Naive B cell (primary cell): ENCODE measurements around the gene PEDS1. TPM values are rescaled to one million over a fixed set of nuclear protein-coding genes. Genes with fewer than 3 reads are reported as not detected.

Source experiments
- ATAC-seq, 2 donors: fragments of 150-1000 bp; cut with Tn5 transposase; 2 replicates each; pipeline ENCODE4 v1.10.0; 2021; ENCODE audit warnings: low read depth in 2 of 2, mild to moderate bottlenecking in 2 of 2, moderate library complexity in 2 of 2
- DNase-seq: peaks from one replicate; pipeline ENCODE4 v3.0.0; 2022
- H3K27ac Mint-ChIP-seq, 6 donors: one replicate each; pipeline ENCODE4 v1.8.0; 2020 to 2022; ENCODE audit warnings: mild to moderate bottlenecking in 6 of 6, mixed read lengths in 6 of 6, moderate library complexity in 5 of 6, inconsistent platforms in 2 of 6
- H3K27me3 Mint-ChIP-seq, 3 donors: one replicate each; pipeline ENCODE4 v1.8.0; 2021 to 2022; ENCODE audit warnings: mixed read lengths in 3 of 3, mild to moderate bottlenecking in 1 of 3
- H3K36me3 Mint-ChIP-seq, 2 donors: one replicate each; pipeline ENCODE4 v1.8.0; 2020 to 2022; ENCODE audit warnings: mixed read lengths in 2 of 2, inconsistent platforms in 1 of 2, mild to moderate bottlenecking in 1 of 2
- H3K4me1 Mint-ChIP-seq, 3 donors: one replicate each; pipeline ENCODE4 v1.8.0; 2020 to 2022; ENCODE audit warnings: mixed read lengths in 3 of 3, inconsistent platforms in 1 of 3, mild to moderate bottlenecking in 1 of 3, moderate library complexity in 1 of 3
- H3K4me3 Mint-ChIP-seq, 8 donors: one replicate each; pipeline ENCODE4 v1.8.0; 2020 to 2022; ENCODE audit warnings: mild to moderate bottlenecking in 8 of 8, mixed read lengths in 8 of 8, moderate library complexity in 8 of 8, inconsistent platforms in 2 of 8
- H3K9me3 Mint-ChIP-seq, 7 donors: one replicate each; pipeline ENCODE4 v1.8.0; 2020 to 2022; ENCODE audit warnings: mixed read lengths in 7 of 7, mild to moderate bottlenecking in 5 of 7, inconsistent platforms in 2 of 7, moderate library complexity in 1 of 7
- polyA plus RNA-seq, 6 donors: library from polyadenylated mRNA; unstranded; fragments of 300-500 nt; fragmentation: Illumina TruSeq; gene quantifications; one replicate each; pipeline ENCODE4 v1.2.3, GENCODE V29; 2021; ENCODE audit warnings: low read depth in 6 of 6

PEDS1 gene
- polyA plus RNA-seq, 6 donors from 2014 or later = 14.1 to 22.6 (median 16.9) TPM

DNA sequence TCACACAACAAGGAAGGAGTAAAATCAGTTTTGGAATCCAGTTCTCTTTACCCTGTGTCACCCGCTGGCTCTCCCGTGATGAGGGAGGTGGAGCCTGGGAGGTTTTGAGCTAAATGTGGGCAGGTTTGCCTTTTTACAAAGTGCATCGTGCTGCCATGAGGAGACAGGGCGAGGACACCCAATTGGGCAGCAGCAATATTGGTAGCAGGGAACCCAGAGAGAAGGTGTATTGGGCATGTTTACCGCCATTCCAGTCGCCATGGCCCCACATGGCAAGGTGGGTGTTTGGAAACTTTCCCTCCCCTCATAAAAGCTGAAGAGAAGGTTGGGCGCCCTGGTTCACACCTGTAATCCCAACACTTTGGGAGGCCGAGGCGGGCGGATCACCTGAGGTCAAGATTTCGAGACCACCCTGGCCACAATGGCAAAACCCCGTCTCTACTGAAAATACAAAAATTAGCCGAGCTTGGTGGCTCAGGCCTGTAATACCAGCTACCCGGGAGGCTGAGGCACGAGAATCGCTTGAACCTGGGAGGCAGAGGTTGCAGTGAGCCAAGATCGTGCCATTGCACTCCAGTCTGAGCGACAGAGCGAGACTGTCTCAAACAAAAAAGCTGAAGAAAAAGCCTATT, 37.0 kb downstream of the PEDS1 start:
- no peaks in the 10 kb centered on the region for H3K9me3 Mint-ChIP-seq
- ATAC-seq (no peak), DNase-seq (no peak)
- no peaks in the 10 kb centered on the region for H3K27me3 Mint-ChIP-seq
- H3K4me1 Mint-ChIP-seq = peaks cover 35 to 51% (median 50%) of the 10 kb centered on the region in 3 donors
- H3K27ac Mint-ChIP-seq = peak overlapping the region in 5 of 6 donors; percentile 84 to 98 (median 94)
- H3K36me3 Mint-ChIP-seq = no peaks in the 10 kb centered on the region
- peak overlapping the region; percentile 90 to 95 (median 94) for H3K4me3 Mint-ChIP-seq

DNA sequence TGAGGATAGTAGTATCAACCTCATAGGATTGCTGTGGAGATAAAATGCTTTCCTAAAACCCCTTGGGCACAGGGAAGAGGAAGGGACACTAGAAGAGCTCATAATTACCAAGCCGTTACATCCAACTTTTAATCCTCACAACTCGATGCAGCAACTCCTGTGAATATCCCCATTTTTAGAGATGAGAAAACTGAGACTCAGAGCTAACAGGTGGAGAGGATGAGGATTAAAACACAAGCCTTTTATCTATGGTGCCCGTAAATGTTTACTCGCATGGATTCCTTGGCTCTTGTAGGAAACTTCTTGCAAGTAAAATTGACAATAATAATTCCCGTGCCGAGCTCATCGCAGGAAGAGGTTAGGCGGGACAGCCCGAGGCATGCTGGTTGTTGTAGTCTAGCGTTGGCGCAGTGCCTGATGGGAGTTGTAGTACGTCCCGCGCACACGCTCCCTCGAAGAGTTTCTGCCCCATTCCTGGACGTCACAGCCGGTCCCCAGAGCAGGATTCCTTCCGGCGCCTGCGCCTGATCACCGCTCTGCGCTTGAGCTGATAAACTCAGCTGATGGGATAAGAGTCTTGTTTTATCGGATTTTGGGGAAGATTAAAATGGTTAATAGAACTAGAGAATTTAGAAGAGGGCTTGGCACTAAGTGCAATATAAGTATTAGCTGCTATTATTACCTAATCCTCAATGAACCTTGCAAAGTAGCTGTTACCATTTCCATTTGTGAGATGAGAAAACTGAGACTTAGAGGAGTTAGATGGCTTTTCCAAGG, 37.7 kb downstream of the PEDS1 start:
- peak; percentile 85 for DNase-seq
- H3K9me3 Mint-ChIP-seq = no peaks in the 10 kb centered on the region
- peak overlapping the region; percentile 84 to 98 (median 95) for H3K27ac Mint-ChIP-seq
- H3K4me3 Mint-ChIP-seq = peak overlapping the region; percentile 90 to 95 (median 94)
- peak; percentile 76 to 78 for ATAC-seq
- H3K36me3 Mint-ChIP-seq = no peaks in the 10 kb centered on the region
- H3K4me1 Mint-ChIP-seq = peaks cover 40 to 55% (median 48%) of the 10 kb centered on the region in 3 donors
- no peaks in the 10 kb centered on the region for H3K27me3 Mint-ChIP-seq

DNA sequence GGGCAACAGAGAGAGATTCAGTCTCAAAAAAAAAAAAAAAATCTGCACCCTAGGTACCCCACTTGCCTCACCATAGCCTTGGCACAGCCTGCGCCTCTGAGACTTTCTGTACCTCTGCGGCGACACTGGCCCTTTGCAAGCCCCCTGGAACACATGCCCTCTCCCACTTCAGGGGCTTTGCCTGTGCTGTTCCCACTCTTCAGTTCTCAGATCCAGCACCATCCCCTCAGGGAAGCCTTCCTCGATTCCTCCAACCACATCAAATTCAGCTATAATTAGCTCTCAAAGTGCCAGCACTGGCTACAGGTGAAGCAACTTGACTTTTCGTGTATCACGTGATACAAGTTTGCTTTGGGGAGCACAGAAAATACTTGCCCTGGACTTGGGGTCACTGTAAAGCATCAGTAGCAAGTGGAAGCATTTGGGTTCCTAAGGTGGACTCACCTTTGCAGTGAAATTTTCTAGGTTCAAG, 38.4 kb downstream of the PEDS1 start:
- peak overlapping the region in 3 of 6 donors; percentile 72 to 96 (median 94) for H3K27ac Mint-ChIP-seq
- H3K9me3 Mint-ChIP-seq = no peaks in the 10 kb centered on the region
- peak overlapping the region; percentile 70 to 95 (median 93) for H3K4me3 Mint-ChIP-seq
- ATAC-seq (no peak), DNase-seq (no peak)
- H3K27me3 Mint-ChIP-seq = no peaks in the 10 kb centered on the region
- H3K4me1 Mint-ChIP-seq = peaks cover 47 to 62% (median 54%) of the 10 kb centered on the region in 3 donors
- no peaks in the 10 kb centered on the region for H3K36me3 Mint-ChIP-seq

DNA sequence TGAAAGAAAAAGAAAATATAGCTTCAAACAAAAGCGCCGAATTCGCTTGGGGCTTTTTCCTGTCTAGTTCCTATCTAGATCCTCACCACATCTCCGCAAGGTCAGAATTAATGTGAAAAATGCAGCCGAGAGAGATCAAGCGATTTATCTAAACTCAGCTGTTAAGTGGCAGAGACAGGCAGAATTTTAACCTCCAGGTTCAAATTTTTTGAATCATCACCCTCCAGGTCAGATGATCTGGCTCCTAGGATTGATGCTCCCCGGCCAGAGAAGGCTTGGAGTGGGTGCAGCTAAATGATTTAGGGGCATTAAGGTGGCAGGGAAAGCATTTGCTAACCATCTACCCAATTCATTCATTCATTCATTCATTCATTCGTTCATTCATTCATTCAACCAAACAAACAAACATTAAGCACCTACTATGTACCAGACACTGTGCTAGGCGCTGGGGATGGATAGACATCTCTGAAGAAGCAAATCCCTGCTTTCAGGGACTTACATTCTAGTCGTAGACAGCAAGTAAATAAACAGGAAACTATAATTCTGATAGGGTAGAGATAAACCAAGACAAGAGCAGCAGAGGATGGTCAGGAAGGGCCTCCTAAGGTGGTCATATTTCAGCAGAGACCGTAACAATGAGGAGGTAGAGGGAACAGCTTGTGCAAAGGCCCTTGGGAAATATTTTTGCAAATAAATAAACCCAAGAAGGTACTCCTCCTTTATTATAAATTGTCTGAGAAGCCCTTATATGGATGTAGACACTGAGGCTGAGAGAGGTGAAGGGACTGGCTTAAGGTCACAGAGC, 39.9 kb downstream of the PEDS1 start:
- H3K9me3 Mint-ChIP-seq = no peaks in the 10 kb centered on the region
- peak overlapping the region; percentile 90 to 99 (median 98) for H3K4me3 Mint-ChIP-seq
- H3K27me3 Mint-ChIP-seq = no peaks in the 10 kb centered on the region
- H3K27ac Mint-ChIP-seq = peak overlapping the region; percentile 80 to 99 (median 98)
- H3K4me1 Mint-ChIP-seq = peaks cover 57 to 77% (median 68%) of the 10 kb centered on the region in 3 donors
- no peak for ATAC-seq
- no peak for DNase-seq
- H3K36me3 Mint-ChIP-seq = no peaks in the 10 kb centered on the region

DNA sequence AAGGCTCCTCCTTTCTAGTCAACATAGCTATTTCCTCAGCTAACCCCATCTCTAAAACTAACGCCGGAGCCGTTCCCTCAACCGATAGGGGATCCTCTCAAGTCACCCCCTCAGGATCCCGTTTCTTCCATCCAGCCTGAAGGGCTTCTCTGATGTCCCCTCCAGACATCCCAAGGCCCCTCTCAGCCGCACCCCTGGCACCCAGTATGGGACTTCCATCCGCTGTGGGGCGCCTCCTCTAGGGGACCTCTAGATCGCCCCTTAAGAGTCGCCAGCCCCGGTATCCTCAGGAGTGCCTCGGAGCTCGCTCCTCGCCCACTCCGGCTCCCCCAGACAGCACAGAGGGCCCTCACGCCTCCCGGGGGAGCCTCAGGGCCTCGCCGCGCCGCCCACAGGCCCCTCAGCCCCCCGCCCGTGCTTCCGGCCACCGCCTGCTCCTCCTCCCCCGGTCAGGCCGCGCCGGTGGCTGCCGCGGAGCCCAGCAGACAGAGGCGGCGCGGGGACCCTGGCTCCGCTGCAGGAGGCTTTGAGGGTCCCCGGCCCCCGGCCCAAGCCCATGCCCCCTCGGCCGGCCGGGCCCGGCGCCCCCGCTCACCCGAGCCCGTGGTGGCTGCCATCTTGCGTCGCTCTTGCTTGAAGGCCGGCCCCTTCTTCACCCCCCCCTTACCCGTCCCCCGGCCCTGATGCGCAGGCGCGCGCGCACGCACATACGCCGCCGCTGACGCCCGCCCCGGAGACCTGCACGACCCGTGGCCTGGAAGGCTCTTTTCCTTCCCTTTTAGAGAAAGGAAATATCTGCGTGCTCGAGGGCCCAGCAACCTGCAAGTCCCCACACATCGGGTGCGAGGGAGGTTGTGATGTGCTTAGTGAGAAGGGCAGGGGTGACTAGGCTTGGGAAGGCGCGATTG, 40.8 kb downstream of the PEDS1 start, which contains the start of gene UBE2V1:
TSS of gene UBE2V1 (minus strand) at position 639 of the 908 bp plus-strand sequence. CDS start at position 617, 22 bp downstream.
- peak; percentile 76 to 77 for ATAC-seq
- DNase-seq = peak; percentile 89
- Mint-ChIP-seq H3K36me3 (no peaks in the 10 kb centered on the region), H3K27me3 (no peaks in the 10 kb centered on the region), H3K4me3 (peak within 1 kb of the TSS; percentile 90 to 99 (median 98)), H3K9me3 (no peaks in the 10 kb centered on the region), H3K27ac (peak within 1 kb of the TSS; percentile 93 to 99 (median 98)), H3K4me1 (peaks cover 66 to 85% (median 76%) of the 10 kb centered on the region in 3 donors)

DNA sequence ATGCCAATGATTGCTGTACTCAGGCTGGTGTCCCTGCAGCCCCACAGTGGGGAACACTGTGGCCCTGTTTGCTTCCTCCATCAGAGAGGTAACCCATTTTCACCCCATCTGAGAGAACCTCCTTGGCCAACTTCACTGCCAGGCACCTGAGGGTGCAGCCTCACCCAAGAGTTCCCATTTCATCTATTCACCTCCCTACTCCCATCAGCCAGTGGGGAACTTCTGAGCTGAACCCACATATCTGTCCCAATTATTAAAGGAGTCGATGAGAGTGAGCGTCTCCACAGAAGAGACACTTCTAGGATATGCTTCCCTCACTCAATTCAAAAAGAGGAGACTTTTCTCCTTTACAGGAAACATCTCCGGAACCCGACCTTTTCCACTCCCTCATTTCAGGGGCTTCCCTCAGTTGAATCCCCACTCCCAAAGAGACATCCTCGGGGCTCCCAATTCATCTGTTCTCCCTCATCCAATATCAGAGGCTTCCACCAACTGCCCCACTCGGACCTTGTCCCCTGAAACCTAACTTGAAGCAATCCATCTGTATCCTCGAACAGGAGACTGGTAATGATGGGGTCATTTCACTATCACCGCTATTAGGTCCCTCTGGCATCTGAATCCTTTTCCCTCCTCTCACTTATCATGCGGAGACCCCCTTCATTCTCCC, 41.6 kb downstream of the PEDS1 start:
- Mint-ChIP-seq H3K36me3 (no peaks in the 10 kb centered on the region), H3K27ac (peak overlapping the region; percentile 93 to 99 (median 98)), H3K4me1 (peaks cover 69 to 90% (median 83%) of the 10 kb centered on the region in 3 donors), H3K27me3 (no peaks in the 10 kb centered on the region), H3K9me3 (no peaks in the 10 kb centered on the region), H3K4me3 (peak overlapping the region; percentile 90 to 99 (median 98))
- no peak for DNase-seq
- no peak for ATAC-seq

DNA sequence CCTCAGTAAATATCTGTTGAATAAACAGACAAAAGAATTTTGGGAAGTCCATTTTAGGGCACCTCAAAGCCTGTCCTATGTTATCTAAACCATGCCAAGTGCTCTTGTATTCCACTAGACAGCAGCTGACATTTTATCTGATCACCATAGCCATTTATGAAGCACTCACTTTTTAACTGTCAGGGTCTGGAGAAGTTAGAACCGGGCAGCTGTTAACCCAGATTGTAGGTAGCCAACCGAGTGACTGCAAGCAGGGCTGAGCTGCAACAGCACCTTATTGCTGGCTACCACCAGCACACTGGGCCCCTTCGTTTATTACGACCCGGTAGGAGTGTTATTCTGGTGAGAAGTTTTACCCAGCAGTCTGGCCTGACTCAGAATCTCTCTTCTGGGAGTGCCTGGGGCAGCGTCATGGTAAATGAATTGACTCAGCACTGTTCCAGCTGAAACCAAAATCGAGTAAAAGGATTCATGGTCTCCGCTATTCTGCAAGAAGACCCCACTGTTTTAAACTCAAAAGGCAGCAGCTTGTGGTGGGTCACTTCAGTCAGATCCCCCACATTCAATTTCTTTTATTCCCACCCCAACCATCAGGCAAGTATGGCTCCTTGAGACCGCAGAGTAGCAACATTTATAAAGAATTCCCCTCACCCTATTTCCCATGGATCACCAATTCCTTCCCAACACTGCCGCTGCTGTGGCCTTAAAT, 42.2 kb downstream of the PEDS1 start:
- DNase-seq = no peak
- H3K9me3 Mint-ChIP-seq = no peaks in the 10 kb centered on the region

DNA sequence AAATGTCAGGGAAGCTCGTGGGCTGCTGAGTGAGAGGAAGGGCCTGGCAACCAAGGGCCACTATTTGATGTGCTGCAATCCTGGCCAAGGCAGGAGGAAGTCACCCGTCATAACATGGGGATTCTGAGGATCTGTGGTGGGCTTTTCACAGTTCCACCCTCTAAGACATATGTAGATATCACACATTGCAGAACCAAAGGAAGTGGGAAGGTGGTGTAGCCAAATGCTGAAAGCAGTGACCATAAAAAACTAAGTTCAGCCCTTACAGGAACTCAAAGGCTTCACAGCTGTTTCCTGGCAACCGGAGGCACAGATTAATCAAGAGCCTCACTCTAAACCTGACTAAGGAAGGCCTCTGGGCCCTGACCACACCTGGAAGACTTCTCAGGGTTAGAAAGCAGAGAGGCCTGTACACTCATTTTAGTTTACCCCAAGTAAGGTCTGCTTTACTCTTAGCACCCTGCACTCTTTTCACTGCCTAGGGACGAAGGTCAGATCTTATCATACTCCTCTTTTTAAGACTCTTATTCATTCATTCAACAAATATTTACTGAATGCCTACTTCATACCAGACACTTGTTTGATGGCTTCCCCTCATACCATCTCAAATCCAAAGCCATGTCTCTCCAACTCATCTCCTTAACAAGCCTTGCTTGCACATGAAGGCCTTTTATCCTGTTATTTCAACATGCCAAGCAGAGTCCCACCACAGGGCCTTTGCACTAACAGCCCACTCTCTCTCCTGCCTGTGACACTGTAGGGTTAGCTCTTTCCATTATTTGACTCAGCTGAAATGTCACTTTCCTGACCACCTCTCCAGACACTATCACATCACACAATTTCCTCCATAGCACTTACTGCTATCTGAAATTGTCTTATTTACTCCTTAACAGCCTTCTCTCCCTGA, 43.1 kb downstream of the PEDS1 start:
- peak; percentile 54 for DNase-seq
- peaks cover 60 to 92% (median 74%) of the 10 kb centered on the region in 3 donors for H3K4me1 Mint-ChIP-seq
- ATAC-seq = peak; percentile 36 to 39
- H3K36me3 Mint-ChIP-seq = no peaks in the 10 kb centered on the region
- peak overlapping the region; percentile 49 to 98 (median 93) for H3K27ac Mint-ChIP-seq
- H3K27me3 Mint-ChIP-seq = no peaks in the 10 kb centered on the region
- peak overlapping the region; percentile 31 to 99 (median 93) for H3K4me3 Mint-ChIP-seq
- no peaks in the 10 kb centered on the region for H3K9me3 Mint-ChIP-seq

More for the DNA sequence above, 42.2 kb downstream of the PEDS1 start:
- Mint-ChIP-seq H3K27ac (peak overlapping the region; percentile 66 to 98 (median 96)), H3K4me1 (peaks cover 67 to 94% (median 81%) of the 10 kb centered on the region in 3 donors), H3K27me3 (no peaks in the 10 kb centered on the region), H3K36me3 (no peaks in the 10 kb centered on the region), H3K4me3 (peak overlapping the region; percentile 90 to 99 (median 98))
- ATAC-seq = no peak

DNA sequence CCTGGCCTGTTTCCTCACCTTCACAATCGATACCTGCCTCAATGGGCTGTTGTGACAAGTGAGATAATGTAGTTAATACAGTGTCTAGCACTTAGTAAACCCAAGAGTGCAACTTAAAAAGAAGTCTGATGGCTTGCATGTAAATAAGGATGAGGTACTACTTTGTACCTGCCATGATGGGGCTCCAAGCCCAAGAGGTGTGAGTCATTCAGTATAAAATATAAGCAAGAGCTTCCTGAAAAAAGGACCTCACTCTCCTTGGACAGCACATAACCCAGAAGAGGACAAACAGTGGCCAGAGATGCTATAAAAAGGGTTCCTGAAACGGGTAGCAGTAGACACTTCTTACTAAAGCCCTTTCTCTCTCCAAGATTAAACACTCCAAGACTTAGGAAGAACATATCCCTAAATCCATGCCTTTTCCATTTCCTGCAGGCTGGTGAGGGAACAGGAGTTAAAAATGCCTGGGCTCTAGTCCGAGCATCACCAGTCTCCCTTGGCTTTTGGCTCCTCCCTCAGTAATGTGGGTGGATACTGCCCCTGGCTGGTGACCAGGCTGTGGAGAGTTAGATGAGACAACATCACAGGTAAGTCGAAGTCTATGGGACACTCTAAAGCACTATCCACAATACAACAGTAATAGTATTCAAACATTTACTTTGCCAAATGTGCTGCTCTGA, 44.8 kb downstream of the PEDS1 start:
- no peak for DNase-seq
- peaks cover 52 to 82% (median 60%) of the 10 kb centered on the region in 3 donors for H3K4me1 Mint-ChIP-seq

DNA sequence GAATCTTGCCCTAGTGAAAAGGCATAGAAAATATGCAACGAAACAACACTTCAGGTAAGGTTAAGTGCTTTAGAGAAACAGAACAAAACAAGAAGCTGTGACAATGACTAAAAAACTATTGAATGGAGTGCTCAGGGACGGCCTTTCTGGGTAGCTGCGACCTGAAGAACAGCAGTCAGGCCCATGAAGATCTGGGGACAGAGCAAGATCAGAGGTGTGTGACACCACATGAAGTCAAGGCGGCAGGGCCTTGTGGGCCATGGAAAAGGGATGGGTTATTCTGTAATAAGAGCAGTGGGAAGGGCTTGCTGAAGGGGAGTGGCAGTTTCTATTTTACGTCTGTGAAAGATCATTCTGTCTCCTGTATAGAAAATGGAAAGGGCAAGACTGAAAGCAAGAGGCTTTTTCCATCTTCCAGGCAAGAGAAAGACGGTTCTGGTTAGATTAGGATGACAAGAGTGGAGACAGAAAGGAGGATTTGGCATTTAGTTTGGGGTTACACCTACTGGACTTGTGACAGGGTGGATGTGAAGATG, 45.7 kb downstream of the PEDS1 start:
- Mint-ChIP-seq H3K36me3 (no peaks in the 10 kb centered on the region), H3K4me3 (peak overlapping the region in 2 of 8 donors; percentile 28 to 58), H3K27ac (peak overlapping the region in 5 of 6 donors; percentile 27 to 78 (median 36)), H3K4me1 (peaks cover 50 to 76% (median 57%) of the 10 kb centered on the region in 3 donors), H3K9me3 (no peaks in the 10 kb centered on the region), H3K27me3 (no peaks in the 10 kb centered on the region)
- DNase-seq (no peak), ATAC-seq (no peak)

More for the DNA sequence above, 44.8 kb downstream of the PEDS1 start:
- no peaks in the 10 kb centered on the region for H3K27me3 Mint-ChIP-seq
- no peaks in the 10 kb centered on the region for H3K9me3 Mint-ChIP-seq
- peak overlapping the region in 6 of 8 donors; percentile 16 to 95 (median 28) for H3K4me3 Mint-ChIP-seq
- no peaks in the 10 kb centered on the region for H3K36me3 Mint-ChIP-seq
- peak overlapping the region in 5 of 6 donors; percentile 11 to 88 (median 70) for H3K27ac Mint-ChIP-seq
- ATAC-seq = no peak
